DOHH2 (cell line): ENCODE results near the gene PCMT1.
"Not testable (repeated sequence)": the region's sequence is repeated elsewhere in the genome, so short reads cannot be mapped to it uniquely, and the experiment has no call there.

ENCODE experiments used
- H3F3A ChIP-seq: fragments of 200-600 bp; sonication (generic), shearing (Covaris generic); 2 replicates; pipeline ENCODE4 v1.6.0; 2016; ENCODE audit warnings: antibody characterized with exemption, mild to moderate bottlenecking; ENCODE audit not compliant: control insufficient read depth, insufficient read depth
- H3K27ac ChIP-seq: fragments of 200-600 bp; sonication (generic); 2 replicates; pipeline ENCODE4 v1.5.1; 2014; ENCODE audit warnings: low read depth, mild to moderate bottlenecking, low read length, moderate library complexity
- H3K27me3 ChIP-seq: fragments of 200-600 bp; sonication (generic); 2 replicates; pipeline ENCODE4 v1.6.1; 2014; ENCODE audit warnings: mild to moderate bottlenecking, low read length, mixed read lengths; ENCODE audit not compliant: control insufficient read depth
- H3K36me3 ChIP-seq: fragments of 200-600 bp; sonication (generic); 2 replicates; pipeline ENCODE4 v1.6.1; 2014; ENCODE audit warnings: mild to moderate bottlenecking, low read length, moderate library complexity, mixed read lengths; ENCODE audit not compliant: control insufficient read depth
- H3K4me1 ChIP-seq: fragments of 200-600 bp; sonication (generic); 2 replicates; pipeline ENCODE4 v1.6.1; 2014; ENCODE audit warnings: mild to moderate bottlenecking, low read length, mixed read lengths; ENCODE audit not compliant: control insufficient read depth
- H3K4me2 ChIP-seq: fragments of 200-600 bp; sonication (generic); 2 replicates; pipeline ENCODE4 v1.6.0; 2014; ENCODE audit warnings: mild to moderate bottlenecking, low read length, moderate library complexity
- H3K4me3 ChIP-seq: fragments of 200-600 bp; sonication (generic); 2 replicates; pipeline ENCODE4 v1.5.1; 2014; ENCODE audit warnings: mild to moderate bottlenecking, low read length, mixed read lengths
- H3K79me2 ChIP-seq: fragments of 200-600 bp; sonication (generic); 2 replicates; pipeline ENCODE4 v1.6.1; 2014; ENCODE audit warnings: mild to moderate bottlenecking, low read length, mixed read lengths; ENCODE audit not compliant: control insufficient read depth
- H3K9me2 ChIP-seq: fragments of 200-600 bp; sonication (generic); replicated peaks from 2 replicates; pipeline ENCODE4 v1.6.1; 2014; ENCODE audit warnings: mild to moderate bottlenecking, low read length, mixed read lengths; ENCODE audit not compliant: control insufficient read depth
- H3K9me3 ChIP-seq: fragments of 200-600 bp; sonication (generic); 2 replicates; pipeline ENCODE4 v1.6.1; 2014; ENCODE audit warnings: antibody characterized with exemption, low read length, mixed read lengths; ENCODE audit not compliant: control insufficient read depth, insufficient read depth
- H4K20me1 ChIP-seq: fragments of 200-600 bp; sonication (generic); 2 replicates; pipeline ENCODE4 v1.6.0; 2014; ENCODE audit warnings: low read depth, mild to moderate bottlenecking, antibody characterized with exemption, low read length, moderate library complexity; ENCODE audit not compliant: control insufficient read depth, insufficient read depth
- CTCF ChIP-seq: fragments of 200-600 bp; sonication (generic); IDR thresholded peaks from one replicate; pipeline ENCODE4 v1.5.1; 2014; ENCODE audit warnings: antibody characterized with exemption, mild to moderate bottlenecking, low read depth, low read length; ENCODE audit not compliant: poor library complexity, severe bottlenecking
- EZH2phosphoT487 ChIP-seq: fragments of 200-600 bp; sonication (generic); IDR thresholded peaks from 2 replicates; pipeline ENCODE4 v1.6.1; 2017; ENCODE audit warnings: borderline replicate concordance, mild to moderate bottlenecking, antibody characterized with exemption, low read length, moderate library complexity, mixed read lengths

The PCMT1 gene

GRCh38 chr6:149734915-149735314 is 14.6 kb upstream of the PCMT1 start:
- Histone ChIP-seq H3K36me3 (peaks cover 83% of the 10 kb centered on the region), H3K4me3 (no peak overlapping the region), H3K4me2 (no peak overlapping the region), H3K27ac (no peak overlapping the region), H3K9me3 (no peaks in the 10 kb centered on the region), H3F3A (no peaks in the 10 kb centered on the region), H3K4me1 (no peaks in the 10 kb centered on the region), H3K9me2 (no peaks in the 10 kb centered on the region), H3K79me2 (no peaks in the 10 kb centered on the region), H4K20me1 (no peaks in the 10 kb centered on the region), H3K27me3 (no peaks in the 10 kb centered on the region)
- no peak for TF ChIP-seq EZH2phosphoT487
- TF ChIP-seq CTCF = no peak

GRCh38 chr6:149745252-149745651 is 4.3 kb upstream of the PCMT1 start:
- H3K4me1 ChIP-seq = peaks cover 22% of the 10 kb centered on the region
- not testable (repeated sequence) for H3K9me2 ChIP-seq, H4K20me1 ChIP-seq, H3K27me3 ChIP-seq, H3F3A ChIP-seq, H3K27ac ChIP-seq, H3K9me3 ChIP-seq
- peaks cover 47% of the 10 kb centered on the region for H3K79me2 ChIP-seq
- peak overlapping the region; percentile 97 for H3K4me3 ChIP-seq
- H3K4me2 ChIP-seq = peak overlapping the region; percentile 70
- H3K36me3 ChIP-seq = peaks cover 45% of the 10 kb centered on the region

- H3K4me1 ChIP-seq = peaks cover 33% of the 10 kb centered on the region
- TF ChIP-seq EZH2phosphoT487 = no peak
- TF ChIP-seq CTCF = peak; percentile 68
- H3K4me3 ChIP-seq = peak within 1 kb of the TSS; percentile 97
- H3K9me2 ChIP-seq = no peaks in the 10 kb centered on the region
- no peaks in the 10 kb centered on the region for H3K9me3 ChIP-seq
- H3K27ac ChIP-seq = peak within 1 kb of the TSS; percentile 64
- no peaks in the 10 kb centered on the region for H3K27me3 ChIP-seq
- peak within 1 kb of the TSS; percentile 70 for H3K4me2 ChIP-seq
- H3K79me2 ChIP-seq = peaks cover 58% of the 10 kb centered on the region
- 0 out of 2 replicates have a peak, but pooled peaks cover 2% of the 10 kb centered on the region for H3F3A ChIP-seq
- H4K20me1 ChIP-seq = peaks cover 12% of the 10 kb centered on the region; the same call in 1 of the 2 replicates
- H3K36me3 ChIP-seq = peaks cover 40% of the 10 kb centered on the region
These were observed 3.2 kb upstream of the PCMT1 start, which contains the start of gene NUP43 for GRCh38 chr6:149746147-149746946. Gene NUP43, minus strand, starts transcription at chr6:149746529. Its CDS starts 34 bp downstream, at chr6:149746495.

DNA sequence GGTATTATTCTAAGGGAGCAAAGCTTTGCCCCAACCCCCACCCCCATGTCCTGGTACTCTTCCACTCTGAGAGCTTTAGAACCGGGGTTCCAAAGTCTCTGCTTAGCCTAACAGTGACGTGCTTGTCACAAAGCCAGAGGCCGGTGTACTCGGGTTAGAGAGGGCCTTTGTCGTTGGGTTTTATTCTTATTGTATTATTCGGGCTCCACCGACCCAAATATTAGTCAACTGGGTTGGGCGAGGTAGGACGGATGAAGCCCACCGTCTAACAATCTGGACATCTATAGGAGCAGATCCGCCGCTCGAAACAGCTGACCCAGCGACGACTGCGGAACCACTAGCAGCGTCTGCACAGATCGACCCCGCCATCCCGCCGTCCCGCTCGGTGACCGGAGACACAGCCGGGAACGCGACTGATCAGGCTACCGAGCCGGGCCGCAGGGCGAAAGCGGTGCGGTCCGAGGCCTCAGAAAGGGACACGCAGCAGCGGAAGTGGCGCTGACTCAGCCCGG is 403 bp upstream of the PCMT1 start:
- peak overlapping the region; percentile 98 for H3K4me2 ChIP-seq
- H3K36me3 ChIP-seq = peaks cover 30% of the 10 kb centered on the region
- peaks cover 50% of the 10 kb centered on the region for H3K4me1 ChIP-seq
- H3K4me3 ChIP-seq = peak overlapping the region; percentile 99
- not testable (repeated sequence) for H3K9me3 ChIP-seq, H3K9me2 ChIP-seq, H3K27me3 ChIP-seq, H3F3A ChIP-seq
- H3K79me2 ChIP-seq = peaks cover 76% of the 10 kb centered on the region
- H3K27ac ChIP-seq = peak overlapping the region; percentile 76
- peaks cover 12% of the 10 kb centered on the region; the same call in 1 of the 2 replicates for H4K20me1 ChIP-seq
